Mucosa of descending colon (tissue), 3 donors: ENCODE results near the gene HINT2. TPM values are rescaled to one million over a fixed set of nuclear protein-coding genes. Genes with fewer than 3 reads are reported as not detected.

Experiments used
- ATAC-seq: fragments of 200-7000 bp; cut with Tn5 transposase; one replicate; pipeline ENCODE4 v1.9.1; 2020; ENCODE audit warnings: mild to moderate bottlenecking, moderate library complexity
- DNase-seq, 3 donors: peaks; one replicate each; pipeline ENCODE4 v3.0.0-alpha.2; 2020
- H3K36me3 ChIP-seq: fragments of 200-600 bp; one replicate; pipeline ENCODE4 v1.8.0; 2021; ENCODE audit warnings: low read depth, mild to moderate bottlenecking
- H3K4me1 ChIP-seq: fragments of 200-600 bp; one replicate; pipeline ENCODE4 v1.8.0; 2021; ENCODE audit warnings: low read depth, mild to moderate bottlenecking
- H3K4me3 ChIP-seq: fragments of 200-600 bp; one replicate; pipeline ENCODE4 v1.8.0; 2021; ENCODE audit warnings: mild to moderate bottlenecking
- H3K9me3 ChIP-seq: fragments of 200-600 bp; one replicate; pipeline ENCODE4 v1.8.0; 2021; ENCODE audit warnings: mild to moderate bottlenecking
- intact Hi-C, 2 donors: fragments of 100-400 bp; cut with DNase I in 1 of 2; cut with micrococcal nuclease in 1 of 2; formaldehyde crosslinking; loops; one replicate each; pipeline versions ENCODE4 v1.11.0 to v1.11.1; 2022; cut with DNase I, micrococcal nuclease
- total RNA-seq, 3 donors: library from RNA; stranded (reverse); fragmentation: NEBNext Ultra II Directional in 2 of 3; extraction: Animal tissue kit (Norgen Biotek cat#: 25700) in 2 of 3; gene quantifications; one replicate each; pipeline versions ENCODE4 v1.2.1 to v1.2.4, GENCODE V29; 2021 to 2023
- TF ChIP-seq, protein P1 (sequence below): fragments of 200-600 bp; IDR thresholded peaks from one replicate; pipeline ENCODE4 v1.8.0; 2022; ENCODE audit warnings: antibody characterized with exemption, mild to moderate bottlenecking
- donor health status: DM: no; HTN: no; CAD: no; lungs with moderate emphysema.
- donor health status: DM: no; HTN: no; CAD: no.
- donor health status: DM: no; HTN: yes; CAD: no.

HINT2 gene
- total RNA-seq, 3 donors from 2014 or later = 38.9 to 68.6 (median 54.6) TPM

DNA sequence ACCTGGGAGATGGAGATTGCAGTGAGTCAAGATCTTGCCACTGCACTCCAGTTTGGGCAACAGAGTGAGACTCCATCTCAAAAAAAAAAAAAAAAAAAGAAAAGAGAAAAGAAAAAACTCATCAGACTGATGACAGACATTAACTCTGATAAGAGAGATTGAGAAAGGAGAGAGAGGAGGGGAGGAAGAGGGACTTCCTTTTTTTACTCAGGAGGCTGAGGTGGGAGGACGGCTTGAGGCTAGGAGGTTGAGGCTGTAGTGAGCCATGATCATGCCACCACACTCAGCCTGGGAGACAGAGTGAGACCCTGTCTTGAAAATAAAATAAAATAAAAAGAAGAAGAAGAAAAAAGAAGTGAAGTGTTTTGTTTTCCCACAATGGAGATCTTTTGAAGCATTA lies 51.0 kb downstream of the HINT2 start:
- Histone ChIP-seq H3K36me3 (no peaks in the 10 kb centered on the region), H3K4me1 (peaks cover under 1% of the 10 kb centered on the region), H3K4me3 (no peak overlapping the region), H3K9me3 (no peaks in the 10 kb centered on the region)
- DNase-seq = no peak
- TF ChIP-seq, protein P1, sequence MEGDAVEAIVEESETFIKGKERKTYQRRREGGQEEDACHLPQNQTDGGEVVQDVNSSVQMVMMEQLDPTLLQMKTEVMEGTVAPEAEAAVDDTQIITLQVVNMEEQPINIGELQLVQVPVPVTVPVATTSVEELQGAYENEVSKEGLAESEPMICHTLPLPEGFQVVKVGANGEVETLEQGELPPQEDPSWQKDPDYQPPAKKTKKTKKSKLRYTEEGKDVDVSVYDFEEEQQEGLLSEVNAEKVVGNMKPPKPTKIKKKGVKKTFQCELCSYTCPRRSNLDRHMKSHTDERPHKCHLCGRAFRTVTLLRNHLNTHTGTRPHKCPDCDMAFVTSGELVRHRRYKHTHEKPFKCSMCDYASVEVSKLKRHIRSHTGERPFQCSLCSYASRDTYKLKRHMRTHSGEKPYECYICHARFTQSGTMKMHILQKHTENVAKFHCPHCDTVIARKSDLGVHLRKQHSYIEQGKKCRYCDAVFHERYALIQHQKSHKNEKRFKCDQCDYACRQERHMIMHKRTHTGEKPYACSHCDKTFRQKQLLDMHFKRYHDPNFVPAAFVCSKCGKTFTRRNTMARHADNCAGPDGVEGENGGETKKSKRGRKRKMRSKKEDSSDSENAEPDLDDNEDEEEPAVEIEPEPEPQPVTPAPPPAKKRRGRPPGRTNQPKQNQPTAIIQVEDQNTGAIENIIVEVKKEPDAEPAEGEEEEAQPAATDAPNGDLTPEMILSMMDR = no peak
- ATAC-seq = no peak
- intact Hi-C loops = no loop called here

DNA sequence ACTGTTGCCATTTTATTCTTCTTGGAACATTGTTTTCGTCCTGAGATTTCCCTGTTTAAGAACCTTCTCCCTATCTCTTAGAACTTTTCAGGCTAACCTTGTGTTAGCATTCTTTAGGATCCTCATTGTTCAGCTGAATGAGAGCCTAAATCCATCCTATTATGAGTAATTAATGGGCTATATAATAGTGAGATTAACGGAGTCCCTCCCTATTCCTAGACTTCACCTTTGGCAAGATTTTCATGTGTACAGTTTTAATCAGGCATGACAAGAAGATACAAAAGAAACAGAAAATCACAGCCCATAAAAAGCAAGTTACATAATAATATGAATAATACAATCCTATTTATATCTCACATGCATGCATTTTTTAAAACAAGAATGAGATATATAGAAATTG lies 51.7 kb downstream of the HINT2 start:
- H3K36me3 ChIP-seq = no peaks in the 10 kb centered on the region
- intact Hi-C loops = no loop called here
- no peaks in the 10 kb centered on the region for H3K9me3 ChIP-seq
- H3K4me1 ChIP-seq = peaks cover 7% of the 10 kb centered on the region
- no peak for ATAC-seq
- no peak overlapping the region for H3K4me3 ChIP-seq
- DNase-seq = no peak
- TF ChIP-seq, protein P1 = no peak

Other genes with a start within 250 kb of the HINT2 start
- 10 to 100 TPM; 35.8 to 71.9 (median 41.8) TPM for gene TESK1, start 209.8 kb downstream of the HINT2 start, total RNA-seq
- gene CD72, start 196.6 kb downstream of the HINT2 start, total RNA-seq = 1 to 10 TPM; 1.6 to 3.0 (median 1.6) TPM
- 1 to 10 TPM; 1.2 to 3.3 (median 1.9) TPM for gene SIT1, start 164.1 kb downstream of the HINT2 start, total RNA-seq
- gene RMRP, start 157.0 kb downstream of the HINT2 start, total RNA-seq = over 10,000 TPM in 2 of 3 donors, 1,000 to 10,000 TPM in 1; 9,213 to 30,268 (median 19,463) TPM
- gene CCDC107, start 156.8 kb downstream of the HINT2 start, total RNA-seq = 10 to 100 TPM; 25.2 to 55.8 (median 35.8) TPM
- gene ARHGEF39, start 149.8 kb downstream of the HINT2 start, total RNA-seq = 10 to 100 TPM in 1 of 3 donors, 1 to 10 TPM in 2; 2.6 to 10.3 (median 6.4) TPM
- gene CA9, start 141.1 kb downstream of the HINT2 start, total RNA-seq = 1 to 10 TPM in 1 of 3 donors, under 1 TPM in 1, not detected in 1; 0.61 to 1.7 TPM
- 1,000 to 10,000 TPM in 1 of 3 donors, 100 to 1,000 TPM in 1, 10 to 100 TPM in 1; 45.3 to 1,899 (median 152) TPM for gene TPM2, start 125.1 kb downstream of the HINT2 start, total RNA-seq
- 100 to 1,000 TPM; 154 to 720 (median 189) TPM for gene TLN1, start 82.8 kb downstream of the HINT2 start, total RNA-seq
- 10 to 100 TPM; 28.2 to 47.7 (median 34.3) TPM for gene CREB3, start 82.4 kb downstream of the HINT2 start, total RNA-seq
- 100 to 1,000 TPM; 157 to 285 (median 223) TPM for gene GBA2, start 65.8 kb downstream of the HINT2 start, total RNA-seq
- gene RGP1, start 65.8 kb downstream of the HINT2 start, total RNA-seq = 10 to 100 TPM; 46.5 to 55.7 (median 55.7) TPM
- under 1 TPM in 1 of 3 donors, not detected in 2; 0.48 TPM for gene MSMP, start 60.8 kb downstream of the HINT2 start, total RNA-seq
- 10 to 100 TPM in 2 of 3 donors, 1 to 10 TPM in 1; 8.8 to 31.8 (median 12.0) TPM for gene NPR2, start 23.5 kb downstream of the HINT2 start, total RNA-seq
- gene SPAG8, start 2.8 kb downstream of the HINT2 start, total RNA-seq = 1 to 10 TPM in 1 of 3 donors, under 1 TPM in 2; 0.84 to 2.5 (median 0.92) TPM
- under 1 TPM in 2 of 3 donors, not detected in 1; 0.41 to 0.43 TPM for gene FAM221B, start 13.7 kb upstream of the HINT2 start, total RNA-seq
- gene TMEM8B, start 14.2 kb upstream of the HINT2 start, total RNA-seq = 10 to 100 TPM; 12.4 to 22.8 (median 18.9) TPM
- gene OR13J1, start 55.4 kb upstream of the HINT2 start, total RNA-seq = not detected
- gene HRCT1, start 91.2 kb upstream of the HINT2 start, total RNA-seq = 100 to 1,000 TPM in 1 of 3 donors, 10 to 100 TPM in 2; 24.8 to 161 (median 82.1) TPM
- gene SPAAR, start 94.4 kb upstream of the HINT2 start, total RNA-seq = 1 to 10 TPM; 2.0 to 2.9 (median 2.0) TPM
- gene OR2S2, start 143.1 kb upstream of the HINT2 start, total RNA-seq = not detected
- gene RECK, start 221.9 kb upstream of the HINT2 start, total RNA-seq = 10 to 100 TPM in 1 of 3 donors, 1 to 10 TPM in 2; 2.1 to 13.0 (median 3.7) TPM